ENCODE data around the gene DRGX.

DNA sequence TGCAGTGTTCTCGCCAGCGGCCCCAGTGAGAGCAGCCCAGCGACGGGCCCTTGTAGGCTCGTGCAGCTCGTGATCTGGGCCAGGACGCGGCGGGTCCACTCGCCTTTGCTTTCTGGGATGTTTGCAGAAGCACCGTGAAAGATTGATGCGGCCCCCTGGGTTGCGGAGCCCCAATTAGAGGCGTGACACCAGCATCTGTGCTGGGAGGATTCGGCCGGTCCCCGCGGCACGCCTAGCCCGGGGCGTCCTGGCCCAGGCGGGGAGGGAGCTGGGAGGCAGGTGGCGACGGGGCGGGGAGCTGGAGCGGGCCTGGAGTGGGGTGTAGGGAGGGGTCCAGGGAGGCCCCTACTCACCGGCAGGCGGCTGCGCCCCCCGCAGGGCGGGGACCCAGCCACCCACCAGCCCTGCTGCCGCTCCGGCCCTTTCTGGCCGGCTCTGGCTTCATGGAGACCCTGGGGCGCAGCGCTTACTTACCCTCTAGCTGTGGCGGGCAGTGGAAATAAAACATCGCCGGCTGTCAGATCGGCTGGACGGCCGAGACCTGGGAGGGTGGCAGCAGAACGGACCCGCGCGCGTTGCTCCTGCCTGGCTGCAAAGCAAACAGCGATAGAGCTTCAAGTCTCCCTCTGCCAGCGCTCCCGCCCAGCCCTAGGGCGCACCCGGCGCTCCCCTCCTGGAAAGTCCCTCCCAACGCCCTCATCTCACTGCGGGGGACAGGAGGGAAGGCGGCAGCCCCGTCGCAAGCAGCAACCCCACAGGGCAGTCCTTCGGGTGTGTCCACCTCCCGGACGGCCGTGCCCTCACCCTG is 752 bp downstream of the DRGX start:
- no peak for TF ChIP-seq CTCF (IDR thresholded peaks at IDR 0.05)
- no peak for TF ChIP-seq EZH2 (IDR thresholded peaks at IDR 0.05; ENCODE audit: borderline replicate concordance, insufficient read depth, low read depth, low read length, poor library complexity, severe bottlenecking)

All from B cell (primary cell).